IPS DF 6.9 (cell line): ENCODE results near the gene APOC3.
"Not testable (repeated sequence)": the region's sequence is repeated elsewhere in the genome, so short reads cannot be mapped to it uniquely, and the experiment has no call there.

Experiments used
- DNase-seq: peaks from one replicate; pipeline ENCODE4 v3.0.0-alpha.2; 2013; ENCODE audit warnings: low read depth, low spot score
- H3K27ac ChIP-seq: one replicate; pipeline ENCODE4 v1.5.1; 2013; ENCODE audit warnings: low read length, control low read depth
- H3K27me3 ChIP-seq: 2 replicates; pipeline ENCODE4 v1.6.1; 2013; ENCODE audit warnings: mild to moderate bottlenecking, low read length; ENCODE audit not compliant: control insufficient read depth, insufficient read depth
- H3K36me3 ChIP-seq: 2 replicates; pipeline ENCODE4 v1.6.1; 2013; ENCODE audit warnings: low read length; ENCODE audit not compliant: control insufficient read depth, insufficient read depth
- H3K4me1 ChIP-seq: 2 replicates; pipeline ENCODE4 v1.6.1; 2013; ENCODE audit warnings: low read length; ENCODE audit not compliant: control insufficient read depth, insufficient read depth
- H3K4me3 ChIP-seq: 2 replicates; pipeline ENCODE4 v1.5.1; 2013; ENCODE audit warnings: mild to moderate bottlenecking, low read length
- H3K9me3 ChIP-seq: 2 replicates; pipeline ENCODE4 v1.6.1; 2013; ENCODE audit warnings: low read length, inconsistent platforms; ENCODE audit not compliant: control insufficient read depth, insufficient read depth
- WGBS: extraction: QIAGEN DNeasy Blood & Tissue Kit; methylation state at CpG from one replicate; pipeline ENCODE4 v1.1.7; 2013; ENCODE audit warnings: mixed read lengths, missing lambda C conversion rate; ENCODE audit not compliant: insufficient read length, insufficient coverage; 5-methylcytosine and 5-hydroxymethylcytosine counted together

The APOC3 gene

DNA sequence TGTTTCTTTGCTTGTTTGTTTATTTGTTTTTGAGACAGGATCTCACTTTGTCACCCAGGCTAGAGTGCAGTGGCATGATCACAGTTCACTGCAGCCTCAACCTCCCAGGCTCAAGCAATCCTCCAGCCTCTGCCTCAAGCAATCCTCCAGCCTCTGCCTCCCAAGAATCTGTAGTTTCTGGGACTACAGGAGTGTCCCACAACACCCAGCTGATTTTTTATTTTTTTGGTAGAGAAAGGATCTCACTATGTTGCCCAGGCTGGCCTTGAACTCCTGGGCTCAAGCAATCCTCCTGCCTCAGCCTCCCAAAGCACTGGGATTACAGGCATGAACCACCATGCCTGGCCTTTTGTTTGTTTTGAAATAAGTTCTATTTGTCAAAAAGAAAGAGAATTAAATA lies 28.0 kb upstream of the APOC3 start:
- not testable (repeated sequence) for H3K4me1 ChIP-seq, H3K27ac ChIP-seq, H3K9me3 ChIP-seq, H3K36me3 ChIP-seq, H3K27me3 ChIP-seq, DNase-seq, H3K4me3 ChIP-seq

- H3K9me3 ChIP-seq, result no peaks in the 10 kb centered on the region
- no peaks in the 10 kb centered on the region for H3K27me3 ChIP-seq
- no CpG with 5 or more reads among the region's 3 CpGs for WGBS
- DNase-seq, result no peak
- H3K36me3 ChIP-seq, result no peaks in the 10 kb centered on the region
- H3K4me3 ChIP-seq, result no peak overlapping the region
- no peaks in the 10 kb centered on the region for H3K4me1 ChIP-seq
- H3K27ac ChIP-seq, result no peak overlapping the region
Measured at GRCh38 chr11:116804001-116804400, 25.7 kb upstream of the APOC3 start.

DNA sequence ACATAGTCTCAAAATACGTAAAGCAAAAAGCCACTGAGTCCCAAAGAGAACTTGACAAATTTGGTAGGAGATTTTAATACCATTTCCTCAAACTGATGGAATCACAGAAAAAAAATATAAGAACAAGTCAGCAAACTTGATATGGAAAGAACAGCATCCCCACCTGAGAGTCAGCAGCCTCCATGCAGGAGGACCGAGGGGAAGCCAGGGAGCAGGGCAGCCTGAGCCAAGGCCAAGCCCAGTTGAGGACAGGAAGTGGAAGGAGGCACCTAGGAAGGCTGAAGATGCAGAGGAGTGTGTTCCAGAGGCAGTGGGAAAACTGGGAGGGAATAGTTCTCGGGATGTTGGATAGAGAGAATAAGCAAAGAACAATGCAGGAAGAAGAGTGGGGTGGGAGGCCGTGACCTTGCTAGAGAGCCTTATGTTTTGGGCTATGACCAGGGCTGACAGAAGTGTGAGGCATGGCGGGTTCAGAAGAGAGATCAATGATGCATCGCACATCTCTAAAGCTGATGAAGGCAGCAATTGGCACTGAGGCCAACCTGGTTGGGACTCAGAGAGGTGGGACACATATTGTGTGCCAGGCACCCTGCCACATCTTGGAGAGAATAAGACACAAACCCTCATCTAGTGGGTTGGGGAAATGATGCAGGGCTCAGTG lies 22.0 kb upstream of the APOC3 start:
- WGBS, result no CpG with 5 or more reads among the region's 6 CpGs
- no peak overlapping the region for H3K27ac ChIP-seq

GRCh38 chr11:116808262-116809175 lies 21.2 kb upstream of the APOC3 start:
- H3K27me3 ChIP-seq, result no peaks in the 10 kb centered on the region
- H3K36me3 ChIP-seq, result no peaks in the 10 kb centered on the region
- WGBS, result no CpG with 5 or more reads among the region's 14 CpGs
- H3K9me3 ChIP-seq, result no peaks in the 10 kb centered on the region
- DNase-seq, result no peak
- no peak overlapping the region for H3K27ac ChIP-seq
- no peaks in the 10 kb centered on the region for H3K4me1 ChIP-seq
- H3K4me3 ChIP-seq, result no peak overlapping the region; the same call in 1 of the 2 replicates

More for the DNA sequence above, 22.0 kb upstream of the APOC3 start:
- Histone ChIP-seq H3K9me3 (no peaks in the 10 kb centered on the region), H3K4me1 (no peaks in the 10 kb centered on the region), H3K27me3 (no peaks in the 10 kb centered on the region), H3K36me3 (no peaks in the 10 kb centered on the region), H3K4me3 (no peak overlapping the region)
- DNase-seq, result no peak

DNA sequence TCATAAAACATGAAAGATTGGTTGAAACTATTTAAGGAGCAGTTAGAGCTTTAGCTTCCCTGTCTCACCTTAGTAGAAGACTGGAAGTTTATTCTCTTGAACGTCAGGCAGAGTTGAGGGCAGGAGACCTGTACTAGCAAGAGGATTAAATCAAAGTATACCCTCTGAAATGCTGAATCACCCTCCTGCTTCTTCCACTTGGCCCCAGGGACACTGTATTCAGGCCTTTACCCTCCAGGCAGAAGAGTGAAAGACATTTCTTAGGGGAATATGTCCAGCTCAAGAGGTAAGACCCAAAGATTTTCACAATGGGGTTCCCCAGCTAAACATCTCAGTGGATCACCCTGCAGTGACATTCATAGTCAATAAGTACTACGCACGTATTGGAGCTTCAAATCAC lies 18.5 kb upstream of the APOC3 start:
- no peaks in the 10 kb centered on the region for H3K36me3 ChIP-seq
- no CpG with 5 or more reads among the region's 3 CpGs for WGBS
- H3K9me3 ChIP-seq, result no peaks in the 10 kb centered on the region
- no peaks in the 10 kb centered on the region for H3K27me3 ChIP-seq
- H3K4me1 ChIP-seq, result no peaks in the 10 kb centered on the region
- no peak for DNase-seq
- no peak overlapping the region for H3K27ac ChIP-seq
- no peak overlapping the region for H3K4me3 ChIP-seq

DNA sequence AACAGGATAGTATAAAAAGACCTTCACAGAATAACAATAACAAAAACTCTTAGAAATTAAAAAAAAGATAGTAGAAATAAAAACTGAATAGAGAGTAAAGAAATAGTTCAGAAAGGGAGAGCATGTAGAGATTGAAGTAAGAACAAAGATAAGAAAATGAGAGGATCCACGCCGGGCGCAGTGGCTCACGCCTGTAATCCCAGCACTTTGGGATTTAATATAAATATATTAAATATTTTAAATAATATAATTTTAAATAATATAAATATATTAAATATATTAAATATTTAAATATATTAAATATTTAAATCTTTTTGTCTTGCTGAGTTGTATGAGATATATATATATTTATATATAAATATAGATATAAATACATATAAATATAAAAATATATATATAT lies 17.6 kb upstream of the APOC3 start:
- no CpG with 5 or more reads among the region's 4 CpGs for WGBS
- H3K4me3 ChIP-seq, result no peak overlapping the region
- no peak overlapping the region for H3K27ac ChIP-seq
- no peak for DNase-seq
- no peaks in the 10 kb centered on the region; the same call in 1 of the 2 replicates for H3K4me1 ChIP-seq
- no peaks in the 10 kb centered on the region for H3K9me3 ChIP-seq
- H3K27me3 ChIP-seq, result no peaks in the 10 kb centered on the region
- H3K36me3 ChIP-seq, result no peaks in the 10 kb centered on the region

DNA sequence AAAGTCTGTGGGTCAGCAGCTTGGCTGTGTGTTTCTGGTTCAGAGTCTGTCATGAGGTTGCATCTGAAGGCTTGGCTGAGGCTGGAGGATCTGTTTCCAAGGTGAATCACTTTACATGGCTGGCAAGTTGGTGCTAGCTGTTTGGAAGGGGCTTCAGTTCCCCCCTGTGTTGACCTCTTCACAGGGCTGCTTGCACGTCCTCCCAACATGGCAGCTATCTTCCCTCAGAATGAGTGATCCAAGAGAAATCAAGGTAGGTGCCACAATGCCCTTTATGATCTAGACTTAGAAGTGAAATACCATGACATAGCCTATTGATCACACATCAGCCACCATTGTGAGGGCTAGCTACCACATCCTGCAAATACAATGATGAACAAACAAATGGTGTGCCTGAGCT lies 16.5 kb upstream of the APOC3 start:
- Histone ChIP-seq H3K9me3 (no peaks in the 10 kb centered on the region), H3K4me1 (no peaks in the 10 kb centered on the region; the same call in 1 of the 2 replicates), H3K4me3 (no peak overlapping the region), H3K36me3 (no peaks in the 10 kb centered on the region), H3K27ac (no peak overlapping the region), H3K27me3 (no peaks in the 10 kb centered on the region)
- DNase-seq, result no peak
- WGBS, result no CpG with 5 or more reads among the region's 1 CpG

GRCh38 chr11:116813781-116814471 lies 15.8 kb upstream of the APOC3 start:
- no peak overlapping the region for H3K27ac ChIP-seq
- H3K4me3 ChIP-seq, result no peak overlapping the region
- H3K9me3 ChIP-seq, result no peaks in the 10 kb centered on the region
- no CpG with 5 or more reads among the region's 5 CpGs for WGBS
- H3K36me3 ChIP-seq, result no peaks in the 10 kb centered on the region
- DNase-seq, result no peak
- H3K4me1 ChIP-seq, result no peaks in the 10 kb centered on the region; the same call in 1 of the 2 replicates
- no peaks in the 10 kb centered on the region for H3K27me3 ChIP-seq

GRCh38 chr11:116814502-116814901 lies 15.2 kb upstream of the APOC3 start:
- Histone ChIP-seq H3K9me3 (no peaks in the 10 kb centered on the region), H3K4me3 (no peak overlapping the region), H3K4me1 (no peaks in the 10 kb centered on the region; the same call in 1 of the 2 replicates), H3K27me3 (no peaks in the 10 kb centered on the region), H3K27ac (no peak overlapping the region), H3K36me3 (no peaks in the 10 kb centered on the region)
- WGBS, result no CpG with 5 or more reads among the region's 6 CpGs
- no peak for DNase-seq

DNA sequence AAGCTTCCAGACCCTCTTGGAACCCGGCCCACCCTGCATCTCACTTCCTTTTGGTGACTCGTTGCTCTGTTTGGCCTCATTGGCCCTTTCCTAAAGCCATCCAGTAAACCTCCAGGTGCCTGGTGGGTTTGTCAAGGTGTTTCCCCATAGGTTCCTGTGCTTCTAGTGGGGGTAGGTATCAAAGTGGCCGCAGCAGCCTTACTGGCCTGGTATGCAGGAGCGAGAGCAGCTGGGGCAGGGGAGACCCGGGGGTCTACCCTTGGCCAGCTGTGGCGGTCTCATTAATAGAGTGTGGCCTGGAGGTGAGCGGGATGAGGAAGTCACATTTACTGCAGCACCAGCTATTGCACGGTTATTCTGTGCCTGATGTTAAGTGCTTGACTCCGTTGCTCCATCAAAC lies 10.7 kb upstream of the APOC3 start:
- no peak for DNase-seq
- WGBS, result no CpG with 5 or more reads among the region's 9 CpGs
- H3K27me3 ChIP-seq, result no peaks in the 10 kb centered on the region
- H3K27ac ChIP-seq, result no peak overlapping the region
- no peaks in the 10 kb centered on the region; the same call in 1 of the 2 replicates for H3K4me1 ChIP-seq
- H3K4me3 ChIP-seq, result no peak overlapping the region
- H3K9me3 ChIP-seq, result no peaks in the 10 kb centered on the region
- H3K36me3 ChIP-seq, result no peaks in the 10 kb centered on the region
